ENCODE measurements around the gene KMT2E.
"Not testable (repeated sequence)": the region's sequence is repeated elsewhere in the genome, so short reads cannot be mapped to it uniquely, and the experiment has no call there.

The KMT2E gene

GRCh38 chr7:105037319-105037718 lies 23.3 kb downstream of the KMT2E start:
- no peak overlapping the region for H3K27ac ChIP-seq (ENCODE audit: low read length)
- no peaks in the 10 kb centered on the region for H3K4me1 ChIP-seq (ENCODE audit: insufficient read depth, low read length)
- peaks cover 25% of the 10 kb centered on the region for H3K36me3 ChIP-seq (ENCODE audit: insufficient read depth, low read depth, low read length)
- no peaks in the 10 kb centered on the region for H3K27me3 ChIP-seq (ENCODE audit: insufficient read depth, low read length)
- H3K9me3 ChIP-seq (ENCODE audit: insufficient read depth, low read depth, low read length) = no peaks in the 10 kb centered on the region
- H3K9ac ChIP-seq (ENCODE audit: low read depth, low read length) = no peak overlapping the region
- H3K4me3 ChIP-seq (ENCODE audit: low read length) = no peak overlapping the region

GRCh38 chr7:105044449-105045070 lies 30.6 kb downstream of the KMT2E start:
- Histone ChIP-seq H3K4me3 (ENCODE audit: low read length) (no peak overlapping the region), H3K4me1 (ENCODE audit: insufficient read depth, low read length) (no peaks in the 10 kb centered on the region), H3K36me3 (ENCODE audit: insufficient read depth, low read depth, low read length) (peaks cover 88% of the 10 kb centered on the region), H3K9me3 (ENCODE audit: insufficient read depth, low read depth, low read length) (no peaks in the 10 kb centered on the region), H3K27ac (ENCODE audit: low read length) (no peak overlapping the region), H3K9ac (ENCODE audit: low read depth, low read length) (no peak overlapping the region), H3K27me3 (ENCODE audit: insufficient read depth, low read length) (no peaks in the 10 kb centered on the region)

DNA sequence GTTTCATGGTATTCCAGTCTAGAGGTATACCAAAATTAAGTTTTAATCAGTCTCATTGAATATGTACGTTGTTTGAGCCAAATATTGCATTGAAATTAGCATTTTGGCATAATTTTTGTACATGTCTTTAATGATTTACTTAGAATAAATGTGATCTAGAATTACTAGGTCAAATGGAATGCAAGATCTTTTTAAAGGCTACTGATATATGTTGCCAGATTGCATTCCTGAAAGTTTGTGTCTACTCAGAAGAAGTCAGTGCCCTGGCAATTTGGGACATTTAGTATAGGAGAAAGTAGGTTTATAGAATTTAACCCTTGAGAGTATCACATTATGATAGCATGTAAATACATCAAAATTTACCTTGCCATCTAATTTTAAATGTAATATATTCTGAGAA lies 32.4 kb downstream of the KMT2E start:
- no peaks in the 10 kb centered on the region for H3K27me3 ChIP-seq (ENCODE audit: insufficient read depth, low read length)
- no peaks in the 10 kb centered on the region for H3K4me1 ChIP-seq (ENCODE audit: insufficient read depth, low read length)
- H3K27ac ChIP-seq (ENCODE audit: low read length) = no peak overlapping the region
- H3K36me3 ChIP-seq (ENCODE audit: insufficient read depth, low read depth, low read length) = peaks cover 88% of the 10 kb centered on the region
- no peak overlapping the region for H3K4me3 ChIP-seq (ENCODE audit: low read length)
- no peak overlapping the region for H3K9ac ChIP-seq (ENCODE audit: low read depth, low read length)
- no peaks in the 10 kb centered on the region for H3K9me3 ChIP-seq (ENCODE audit: insufficient read depth, low read depth, low read length)

GRCh38 chr7:105047932-105048331 lies 33.9 kb downstream of the KMT2E start:
- H3K4me3 ChIP-seq (ENCODE audit: low read length) = no peak overlapping the region
- no peak overlapping the region for H3K9ac ChIP-seq (ENCODE audit: low read depth, low read length)
- H3K9me3 ChIP-seq (ENCODE audit: insufficient read depth, low read depth, low read length) = no peaks in the 10 kb centered on the region
- H3K4me1 ChIP-seq (ENCODE audit: insufficient read depth, low read length) = no peaks in the 10 kb centered on the region
- no peaks in the 10 kb centered on the region for H3K27me3 ChIP-seq (ENCODE audit: insufficient read depth, low read length)
- H3K36me3 ChIP-seq (ENCODE audit: insufficient read depth, low read depth, low read length) = peaks cover 79% of the 10 kb centered on the region
- H3K27ac ChIP-seq (ENCODE audit: low read length) = no peak overlapping the region

GRCh38 chr7:105050493-105050892 lies 36.5 kb downstream of the KMT2E start:
- Histone ChIP-seq H3K9ac (ENCODE audit: low read depth, low read length) (no peak overlapping the region), H3K27ac (ENCODE audit: low read length) (no peak overlapping the region), H3K4me1 (ENCODE audit: insufficient read depth, low read length) (0 out of 2 replicates have a peak, but pooled peaks cover 2% of the 10 kb centered on the region), H3K4me3 (ENCODE audit: low read length) (no peak overlapping the region), H3K9me3 (ENCODE audit: insufficient read depth, low read depth, low read length) (no peaks in the 10 kb centered on the region), H3K27me3 (ENCODE audit: insufficient read depth, low read length) (no peaks in the 10 kb centered on the region), H3K36me3 (ENCODE audit: insufficient read depth, low read depth, low read length) (peaks cover 61% of the 10 kb centered on the region)

DNA sequence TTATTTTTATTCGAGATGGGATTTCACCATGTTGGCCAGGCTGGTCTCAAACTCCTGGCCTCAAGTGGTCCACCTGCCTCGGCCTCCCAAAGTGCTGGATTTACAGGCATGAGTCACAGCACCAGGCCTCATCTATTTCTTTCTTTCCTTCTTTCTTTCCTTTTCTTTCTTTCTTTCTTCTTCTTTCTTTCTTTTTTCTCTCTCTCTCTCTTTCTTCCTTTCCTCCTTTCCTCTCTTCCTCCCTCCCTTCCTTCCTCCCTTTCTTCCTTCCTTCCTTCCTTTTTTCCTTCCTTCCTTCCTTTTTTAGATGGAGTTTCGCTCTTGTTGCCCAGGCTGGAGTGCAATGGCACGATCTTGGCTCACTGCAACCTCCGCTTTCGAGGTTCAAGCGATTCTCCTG lies 36.9 kb downstream of the KMT2E start:
- not testable (repeated sequence) for H3K27me3 ChIP-seq (ENCODE audit: insufficient read depth, low read length); H3K9me3 ChIP-seq (ENCODE audit: insufficient read depth, low read depth, low read length); H3K4me3 ChIP-seq (ENCODE audit: low read length); H3K9ac ChIP-seq (ENCODE audit: low read depth, low read length); H3K4me1 ChIP-seq (ENCODE audit: insufficient read depth, low read length); H3K27ac ChIP-seq (ENCODE audit: low read length)
- peaks cover 57% of the 10 kb centered on the region for H3K36me3 ChIP-seq (ENCODE audit: insufficient read depth, low read depth, low read length)

DNA sequence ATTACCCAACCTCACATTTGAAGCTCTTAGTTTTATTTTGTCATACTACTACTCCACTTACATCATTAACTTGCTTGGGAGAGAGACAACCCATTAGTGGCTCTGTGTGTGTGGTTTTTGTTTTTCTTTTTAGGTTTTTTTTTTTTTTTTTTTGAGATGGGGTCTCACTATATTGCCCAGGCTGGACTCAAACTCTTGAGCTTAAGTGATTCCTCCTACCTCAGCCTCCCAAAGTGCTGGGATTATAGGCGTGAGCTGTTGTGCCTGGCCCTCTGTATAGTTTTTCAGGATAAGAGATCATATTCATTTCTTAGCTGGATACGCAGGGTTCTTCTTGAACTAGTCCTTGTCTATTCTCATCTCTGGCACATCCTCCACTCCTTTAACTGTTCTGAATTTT lies 41.1 kb downstream of the KMT2E start:
- Histone ChIP-seq H3K36me3 (ENCODE audit: insufficient read depth, low read depth, low read length) (peaks cover 26% of the 10 kb centered on the region), H3K27me3 (ENCODE audit: insufficient read depth, low read length) (no peaks in the 10 kb centered on the region), H3K4me1 (ENCODE audit: insufficient read depth, low read length) (peaks cover 12% of the 10 kb centered on the region; the same call in 1 of the 2 replicates), H3K9ac (ENCODE audit: low read depth, low read length) (no peak overlapping the region), H3K4me3 (ENCODE audit: low read length) (no peak overlapping the region), H3K27ac (ENCODE audit: low read length) (no peak overlapping the region), H3K9me3 (ENCODE audit: insufficient read depth, low read depth, low read length) (no peaks in the 10 kb centered on the region)

GRCh38 chr7:105055621-105056020 lies 41.6 kb downstream of the KMT2E start:
- no peaks in the 10 kb centered on the region for H3K9me3 ChIP-seq (ENCODE audit: insufficient read depth, low read depth, low read length)
- no peak overlapping the region for H3K9ac ChIP-seq (ENCODE audit: low read depth, low read length)
- no peak overlapping the region for H3K27ac ChIP-seq (ENCODE audit: low read length)
- H3K36me3 ChIP-seq (ENCODE audit: insufficient read depth, low read depth, low read length) = peaks cover 24% of the 10 kb centered on the region; the same call in 1 of the 2 replicates
- H3K4me3 ChIP-seq (ENCODE audit: low read length) = no peak overlapping the region
- peaks cover 12% of the 10 kb centered on the region; the same call in 1 of the 2 replicates for H3K4me1 ChIP-seq (ENCODE audit: insufficient read depth, low read length)
- no peaks in the 10 kb centered on the region for H3K27me3 ChIP-seq (ENCODE audit: insufficient read depth, low read length)

- no peaks in the 10 kb centered on the region for H3K27me3 ChIP-seq (ENCODE audit: insufficient read depth, low read length)
- peaks cover 27% of the 10 kb centered on the region; the same call in 1 of the 2 replicates for H3K36me3 ChIP-seq (ENCODE audit: insufficient read depth, low read depth, low read length)
- no peaks in the 10 kb centered on the region for H3K9me3 ChIP-seq (ENCODE audit: insufficient read depth, low read depth, low read length)
Measured at GRCh38 chr7:105057472-105057871, 43.5 kb downstream of the KMT2E start.

DNA sequence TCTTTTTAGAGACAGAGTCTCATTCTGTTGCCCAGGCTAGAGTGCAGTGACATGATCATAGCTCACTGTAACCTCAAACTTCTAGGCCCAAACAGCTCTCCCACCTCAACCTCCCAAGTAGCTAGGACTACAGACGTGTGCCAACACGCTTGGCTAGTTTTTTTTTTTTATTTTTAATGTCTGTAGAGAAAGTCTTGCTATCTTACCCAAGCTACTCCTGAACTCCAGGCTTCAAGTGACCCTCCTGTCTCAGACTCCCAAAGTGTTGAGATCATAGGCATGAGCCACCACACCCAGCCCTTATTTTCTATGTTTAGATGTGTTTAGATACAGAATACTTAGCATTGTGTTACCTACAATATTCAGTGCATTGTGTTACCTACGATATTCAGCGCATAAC lies 46.4 kb downstream of the KMT2E start:
- H3K27ac ChIP-seq (ENCODE audit: low read length) = no peak overlapping the region
- peaks cover 52% of the 10 kb centered on the region for H3K36me3 ChIP-seq (ENCODE audit: insufficient read depth, low read depth, low read length)
- H3K9ac ChIP-seq (ENCODE audit: low read depth, low read length) = no peak overlapping the region
- no peaks in the 10 kb centered on the region for H3K9me3 ChIP-seq (ENCODE audit: insufficient read depth, low read depth, low read length)
- H3K27me3 ChIP-seq (ENCODE audit: insufficient read depth, low read length) = no peaks in the 10 kb centered on the region
- H3K4me1 ChIP-seq (ENCODE audit: insufficient read depth, low read length) = peaks cover 13% of the 10 kb centered on the region
- H3K4me3 ChIP-seq (ENCODE audit: low read length) = no peak overlapping the region

More at GRCh38 chr7:105057472-105057871, 43.5 kb downstream of the KMT2E start:
- Histone ChIP-seq H3K27ac (ENCODE audit: low read length) (no peak overlapping the region), H3K4me1 (ENCODE audit: insufficient read depth, low read length) (peaks cover 12% of the 10 kb centered on the region; the same call in 1 of the 2 replicates), H3K4me3 (ENCODE audit: low read length) (no peak overlapping the region), H3K9ac (ENCODE audit: low read depth, low read length) (no peak overlapping the region)

DNA sequence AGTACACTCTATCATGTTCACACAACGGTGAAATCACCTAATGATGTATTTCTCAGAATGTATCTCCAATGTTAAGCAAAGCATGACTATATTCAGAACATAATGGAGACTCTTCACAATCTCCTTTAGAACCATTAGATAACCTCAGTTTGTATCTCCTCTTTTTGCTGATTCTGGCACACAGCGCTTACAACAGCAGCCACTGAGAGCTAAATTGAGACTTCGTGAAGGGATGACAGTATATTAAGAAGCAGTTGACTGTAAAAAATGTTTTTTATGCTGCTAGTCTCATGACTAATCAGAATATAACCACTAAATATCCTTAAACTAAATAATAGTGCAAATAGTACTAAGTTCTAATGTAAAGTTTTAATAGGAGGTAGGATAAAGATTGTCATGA lies 46.9 kb downstream of the KMT2E start:
- no peaks in the 10 kb centered on the region for H3K27me3 ChIP-seq (ENCODE audit: insufficient read depth, low read length)
- no peaks in the 10 kb centered on the region for H3K9me3 ChIP-seq (ENCODE audit: insufficient read depth, low read depth, low read length)
- peaks cover 57% of the 10 kb centered on the region for H3K36me3 ChIP-seq (ENCODE audit: insufficient read depth, low read depth, low read length)
- H3K4me1 ChIP-seq (ENCODE audit: insufficient read depth, low read length) = peaks cover 8% of the 10 kb centered on the region
- no peak overlapping the region for H3K27ac ChIP-seq (ENCODE audit: low read length)
- H3K4me3 ChIP-seq (ENCODE audit: low read length) = no peak overlapping the region
- H3K9ac ChIP-seq (ENCODE audit: low read depth, low read length) = no peak overlapping the region

- Histone ChIP-seq H3K27ac (ENCODE audit: low read length) (no peak overlapping the region), H3K27me3 (ENCODE audit: insufficient read depth, low read length) (no peaks in the 10 kb centered on the region), H3K4me1 (ENCODE audit: insufficient read depth, low read length) (peaks cover 3% of the 10 kb centered on the region; the same call in 1 of the 2 replicates), H3K4me3 (ENCODE audit: low read length) (no peak overlapping the region), H3K9ac (ENCODE audit: low read depth, low read length) (no peak overlapping the region), H3K36me3 (ENCODE audit: insufficient read depth, low read depth, low read length) (peaks cover 88% of the 10 kb centered on the region), H3K9me3 (ENCODE audit: insufficient read depth, low read depth, low read length) (no peaks in the 10 kb centered on the region)
Measured at GRCh38 chr7:105065104-105065503, 51.1 kb downstream of the KMT2E start.
